WTC11 (cell line): ENCODE results near the gene LGI4. TPM values are rescaled to one million over a fixed set of nuclear protein-coding genes. Genes with fewer than 3 reads are reported as not detected.

Experiments
- ATAC-seq: fragments of 200-7000 bp; cut with Tn5 transposase; 2 replicates; pipeline ENCODE4 v1.10.0; 2021; ENCODE audit warnings: mild to moderate bottlenecking, moderate library complexity
- CTCF ChIA-PET: fragments of 300-600 bp; sonication (Branson Sonifier 250); formaldehyde crosslinking; loops from one replicate; lab custom pipeline; 2021; ENCODE audit warnings: antibody characterized with exemption; lab: Charles Lee
- POLR2A ChIA-PET: fragments of 350-600 bp; sonication (Branson Sonifier 250); formaldehyde crosslinking; loops from one replicate; lab custom pipeline; 2021; ENCODE audit warnings: antibody characterized with exemption; lab: Charles Lee
- DNase-seq: peaks from one replicate; pipeline ENCODE4 v3.0.0; 2021; ENCODE audit warnings: low spot score
- H3K27ac Mint-ChIP-seq: 2 replicates; pipeline ENCODE4 v1.8.0; 2021; ENCODE audit warnings: mixed read lengths
- H3K27me3 Mint-ChIP-seq: 2 replicates; pipeline ENCODE4 v1.8.0; 2021; ENCODE audit warnings: low read depth, mild to moderate bottlenecking, moderate library complexity, mixed read lengths
- H3K36me3 Mint-ChIP-seq: 2 replicates; pipeline ENCODE4 v1.8.0; 2021; ENCODE audit warnings: mixed read lengths
- H3K4me1 Mint-ChIP-seq: 2 replicates; pipeline ENCODE4 v1.8.0; 2022; ENCODE audit warnings: mixed read lengths
- H3K4me3 Mint-ChIP-seq: 2 replicates; pipeline ENCODE4 v1.8.0; 2021; ENCODE audit warnings: mild to moderate bottlenecking, moderate library complexity, mixed read lengths
- H3K9me3 Mint-ChIP-seq: 2 replicates; pipeline ENCODE4 v1.8.0; 2021; ENCODE audit warnings: mixed read lengths
- ARID4B ChIP-seq: sonication (generic); formaldehyde crosslinking; IDR thresholded peaks from 2 replicates; pipeline ENCODE4 v1.8.0; 2023; ENCODE audit warnings: missing genetic modification reagents, mild to moderate bottlenecking, borderline replicate concordance
- CREB1 ChIP-seq: sonication (generic); formaldehyde crosslinking; IDR thresholded peaks from 2 replicates; pipeline ENCODE4 v1.8.0; 2023; ENCODE audit warnings: mild to moderate bottlenecking, missing genetic modification reagents
- ERG ChIP-seq: fragments of 250-450 bp; sonication (Bioruptor Pico); IDR thresholded peaks from 2 replicates; pipeline ENCODE4 v1.8.0; 2021; ENCODE audit warnings: mild to moderate bottlenecking
- HMGA2 ChIP-seq: fragments of 250-450 bp; sonication (Bioruptor Pico); IDR thresholded peaks from 2 replicates; pipeline ENCODE4 v1.4.0; 2021; ENCODE audit warnings: mild to moderate bottlenecking, moderate library complexity
- NFYB ChIP-seq: sonication (generic); formaldehyde crosslinking; conservative IDR thresholded peaks from 2 replicates; pipeline ENCODE4 v1.8.0; 2022; ENCODE audit warnings: low read depth, missing genetic modification reagents
- OVOL2 ChIP-seq: fragments of 250-450 bp; sonication (Bioruptor Pico); IDR thresholded peaks from 2 replicates; pipeline ENCODE4 v1.9.0; 2021; ENCODE audit warnings: mild to moderate bottlenecking, borderline replicate concordance
- SOX15 ChIP-seq: fragments of 250-450 bp; sonication (Bioruptor Pico); IDR thresholded peaks from 2 replicates; pipeline ENCODE4 v1.9.0; 2021; ENCODE audit warnings: mild to moderate bottlenecking
- USF1 ChIP-seq: sonication (generic); formaldehyde crosslinking; IDR thresholded peaks from 2 replicates; pipeline ENCODE4 v1.8.0; 2022; ENCODE audit warnings: mild to moderate bottlenecking, missing genetic modification reagents
- ZNF317 ChIP-seq: sonication (generic); formaldehyde crosslinking; IDR thresholded peaks from 2 replicates; pipeline ENCODE4 v1.8.1; 2023; ENCODE audit warnings: low read depth, mild to moderate bottlenecking, moderate library complexity, missing genetic modification reagents, borderline replicate concordance
- ZNF423 ChIP-seq: fragments of 250-450 bp; sonication (Bioruptor Pico); IDR thresholded peaks from 2 replicates; pipeline ENCODE4 v2.1.2; 2022; ENCODE audit warnings: mild to moderate bottlenecking, moderate library complexity
- ZNF425 ChIP-seq: fragments of 250-450 bp; sonication (Bioruptor Pico); conservative IDR thresholded peaks from 2 replicates; pipeline ENCODE4 v1.9.0; 2021; ENCODE audit warnings: mild to moderate bottlenecking
- total RNA-seq: library from RNA; stranded (reverse); gene quantifications from 3 replicates; pipeline ENCODE4 v1.2.3, GENCODE V29; 2021
- TF ChIP-seq, protein P1 (sequence below): sonication (generic); formaldehyde crosslinking; IDR thresholded peaks from 2 replicates; pipeline ENCODE4 v1.8.1; 2022; ENCODE audit warnings: mild to moderate bottlenecking, missing genetic modification reagents, moderate library complexity, borderline replicate concordance
- TF ChIP-seq, protein P2 (sequence below): sonication (generic); formaldehyde crosslinking; IDR thresholded peaks from 2 replicates; pipeline ENCODE4 v1.8.0; 2022; ENCODE audit warnings: mild to moderate bottlenecking, missing genetic modification reagents
- TF ChIP-seq, protein P3 (sequence below): fragments of 250-450 bp; sonication (Bioruptor Pico); IDR thresholded peaks from 2 replicates; pipeline ENCODE4 v1.9.0; 2021; ENCODE audit warnings: moderate library complexity, mild to moderate bottlenecking, inconsistent platforms, borderline replicate concordance
- TF ChIP-seq, protein P4 (sequence below): fragments of 250-450 bp; sonication (Bioruptor Pico); IDR thresholded peaks from 2 replicates; pipeline ENCODE4 v1.9.0; 2021; ENCODE audit warnings: mild to moderate bottlenecking
- TF ChIP-seq, protein P5 (sequence below): sonication (generic); formaldehyde crosslinking; IDR thresholded peaks from 2 replicates; pipeline ENCODE4 v1.8.0; 2023; ENCODE audit warnings: mild to moderate bottlenecking, missing genetic modification reagents

LGI4 gene
- total RNA-seq, 1 experiment from 2014 or later: 14.2 TPM

DNA sequence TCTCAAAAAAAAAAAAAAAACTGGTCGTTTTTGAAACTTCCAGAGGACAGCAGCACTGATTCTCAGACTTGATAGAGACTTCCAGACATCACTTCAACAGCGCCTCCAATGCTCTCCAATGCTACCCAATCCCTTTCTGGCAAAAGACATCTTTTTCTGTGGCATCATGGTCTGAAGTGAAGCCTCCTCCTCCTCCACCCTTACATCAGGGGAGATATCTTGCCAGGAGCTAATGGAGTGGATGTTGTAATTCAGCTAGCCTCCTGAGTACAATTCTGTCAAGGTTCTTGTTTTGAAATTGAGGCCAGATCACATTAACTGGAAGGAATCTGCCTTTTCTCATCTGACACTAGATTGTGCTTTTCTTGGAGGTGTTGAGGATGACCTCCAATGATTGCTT, 43.8 kb upstream of the LGI4 start (continued):
- TF ChIP-seq USF1 (CRISPR knock-in tag): no peak
- TF ChIP-seq, protein P1, sequence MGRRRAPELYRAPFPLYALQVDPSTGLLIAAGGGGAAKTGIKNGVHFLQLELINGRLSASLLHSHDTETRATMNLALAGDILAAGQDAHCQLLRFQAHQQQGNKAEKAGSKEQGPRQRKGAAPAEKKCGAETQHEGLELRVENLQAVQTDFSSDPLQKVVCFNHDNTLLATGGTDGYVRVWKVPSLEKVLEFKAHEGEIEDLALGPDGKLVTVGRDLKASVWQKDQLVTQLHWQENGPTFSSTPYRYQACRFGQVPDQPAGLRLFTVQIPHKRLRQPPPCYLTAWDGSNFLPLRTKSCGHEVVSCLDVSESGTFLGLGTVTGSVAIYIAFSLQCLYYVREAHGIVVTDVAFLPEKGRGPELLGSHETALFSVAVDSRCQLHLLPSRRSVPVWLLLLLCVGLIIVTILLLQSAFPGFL (CRISPR knock-in tag): no peak
- TF ChIP-seq OVOL2 (CRISPR knock-in tag): no peak
- TF ChIP-seq, protein P2, sequence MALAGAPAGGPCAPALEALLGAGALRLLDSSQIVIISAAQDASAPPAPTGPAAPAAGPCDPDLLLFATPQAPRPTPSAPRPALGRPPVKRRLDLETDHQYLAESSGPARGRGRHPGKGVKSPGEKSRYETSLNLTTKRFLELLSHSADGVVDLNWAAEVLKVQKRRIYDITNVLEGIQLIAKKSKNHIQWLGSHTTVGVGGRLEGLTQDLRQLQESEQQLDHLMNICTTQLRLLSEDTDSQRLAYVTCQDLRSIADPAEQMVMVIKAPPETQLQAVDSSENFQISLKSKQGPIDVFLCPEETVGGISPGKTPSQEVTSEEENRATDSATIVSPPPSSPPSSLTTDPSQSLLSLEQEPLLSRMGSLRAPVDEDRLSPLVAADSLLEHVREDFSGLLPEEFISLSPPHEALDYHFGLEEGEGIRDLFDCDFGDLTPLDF (CRISPR knock-in tag): no peak
- TF ChIP-seq, all 79 proteins: peak for 0

DNA sequence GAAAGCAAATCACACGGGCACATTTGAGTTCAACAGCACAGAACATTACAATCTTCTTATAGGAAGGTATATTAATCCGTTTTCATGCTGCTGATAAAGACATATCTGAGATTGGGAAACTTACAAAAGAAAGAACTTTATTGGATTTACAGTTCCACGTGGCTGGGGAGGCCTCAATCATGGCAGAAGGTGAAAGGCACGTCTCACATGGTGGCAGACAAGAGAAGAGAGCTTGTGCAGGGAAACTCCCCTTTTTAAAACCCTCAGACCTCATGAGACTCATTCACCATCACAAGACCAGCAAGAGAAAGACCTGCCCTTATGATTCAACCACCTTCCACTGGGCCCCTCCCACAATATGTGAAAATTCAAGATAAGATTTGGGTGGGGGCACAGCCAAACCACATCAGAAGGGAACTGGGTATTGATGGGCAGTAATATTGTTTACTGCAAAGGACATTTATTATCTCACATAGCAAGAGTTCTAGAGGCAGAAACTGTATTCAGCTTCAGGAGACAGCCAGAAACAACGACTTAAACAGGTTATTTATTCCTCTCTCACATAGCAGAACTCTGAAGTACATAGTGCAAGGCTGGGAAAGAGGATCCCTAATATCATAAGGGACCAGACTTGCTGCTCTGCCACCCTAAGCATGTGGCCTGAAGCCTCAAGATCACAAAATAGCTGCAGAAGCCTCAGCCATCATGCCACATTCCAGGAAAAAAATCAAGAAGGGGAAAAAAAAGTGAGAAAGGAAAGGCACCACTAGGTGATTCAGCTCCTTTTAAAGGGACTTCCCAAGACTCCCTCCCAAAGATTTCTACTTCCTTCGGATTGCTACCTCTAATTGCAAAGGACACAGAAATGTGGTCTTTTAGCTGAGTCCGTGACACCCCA, 42.8 kb upstream of the LGI4 start:
- H3K4me3 Mint-ChIP-seq: no peak overlapping the region
- H3K4me1 Mint-ChIP-seq: peaks cover 6% of the 10 kb centered on the region
- POLR2A ChIA-PET: no interaction called here
- peaks cover 8% of the 10 kb centered on the region for H3K36me3 Mint-ChIP-seq
- peaks cover 16% of the 10 kb centered on the region for H3K27me3 Mint-ChIP-seq
- H3K27ac Mint-ChIP-seq: no peak overlapping the region
- H3K9me3 Mint-ChIP-seq: peaks cover 12% of the 10 kb centered on the region
- no peak for ATAC-seq
- no peak for DNase-seq
- CTCF ChIA-PET: interaction anchor here (0.6 to 1.4 kb wide), 2 partner anchors 63 to 455 kb away, joined by 3 to 4 read pairs; no protein-coding TSS in a partner anchor
- no peak for TF ChIP-seq ZNF425 (CRISPR knock-in tag)
- no peak for TF ChIP-seq ZNF423
- TF ChIP-seq, protein P3, sequence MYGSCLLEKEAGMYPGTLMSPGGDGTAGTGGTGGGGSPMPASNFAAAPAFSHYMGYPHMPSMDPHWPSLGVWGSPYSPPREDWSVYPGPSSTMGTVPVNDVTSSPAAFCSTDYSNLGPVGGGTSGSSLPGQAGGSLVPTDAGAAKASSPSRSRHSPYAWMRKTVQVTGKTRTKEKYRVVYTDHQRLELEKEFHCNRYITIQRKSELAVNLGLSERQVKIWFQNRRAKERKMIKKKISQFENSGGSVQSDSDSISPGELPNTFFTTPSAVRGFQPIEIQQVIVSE (CRISPR knock-in tag): no peak
- TF ChIP-seq SOX15 (CRISPR knock-in tag): no peak
- TF ChIP-seq NFYB (CRISPR knock-in tag): no peak
- TF ChIP-seq ERG: no peak
- TF ChIP-seq CREB1 (CRISPR knock-in tag): no peak
- TF ChIP-seq HMGA2: no peak
- TF ChIP-seq, protein P4, sequence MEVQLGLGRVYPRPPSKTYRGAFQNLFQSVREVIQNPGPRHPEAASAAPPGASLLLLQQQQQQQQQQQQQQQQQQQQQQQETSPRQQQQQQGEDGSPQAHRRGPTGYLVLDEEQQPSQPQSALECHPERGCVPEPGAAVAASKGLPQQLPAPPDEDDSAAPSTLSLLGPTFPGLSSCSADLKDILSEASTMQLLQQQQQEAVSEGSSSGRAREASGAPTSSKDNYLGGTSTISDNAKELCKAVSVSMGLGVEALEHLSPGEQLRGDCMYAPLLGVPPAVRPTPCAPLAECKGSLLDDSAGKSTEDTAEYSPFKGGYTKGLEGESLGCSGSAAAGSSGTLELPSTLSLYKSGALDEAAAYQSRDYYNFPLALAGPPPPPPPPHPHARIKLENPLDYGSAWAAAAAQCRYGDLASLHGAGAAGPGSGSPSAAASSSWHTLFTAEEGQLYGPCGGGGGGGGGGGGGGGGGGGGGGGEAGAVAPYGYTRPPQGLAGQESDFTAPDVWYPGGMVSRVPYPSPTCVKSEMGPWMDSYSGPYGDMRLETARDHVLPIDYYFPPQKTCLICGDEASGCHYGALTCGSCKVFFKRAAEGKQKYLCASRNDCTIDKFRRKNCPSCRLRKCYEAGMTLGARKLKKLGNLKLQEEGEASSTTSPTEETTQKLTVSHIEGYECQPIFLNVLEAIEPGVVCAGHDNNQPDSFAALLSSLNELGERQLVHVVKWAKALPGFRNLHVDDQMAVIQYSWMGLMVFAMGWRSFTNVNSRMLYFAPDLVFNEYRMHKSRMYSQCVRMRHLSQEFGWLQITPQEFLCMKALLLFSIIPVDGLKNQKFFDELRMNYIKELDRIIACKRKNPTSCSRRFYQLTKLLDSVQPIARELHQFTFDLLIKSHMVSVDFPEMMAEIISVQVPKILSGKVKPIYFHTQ (CRISPR knock-in tag): no peak
- no peak for TF ChIP-seq ARID4B (CRISPR knock-in tag)
- TF ChIP-seq, protein P5, sequence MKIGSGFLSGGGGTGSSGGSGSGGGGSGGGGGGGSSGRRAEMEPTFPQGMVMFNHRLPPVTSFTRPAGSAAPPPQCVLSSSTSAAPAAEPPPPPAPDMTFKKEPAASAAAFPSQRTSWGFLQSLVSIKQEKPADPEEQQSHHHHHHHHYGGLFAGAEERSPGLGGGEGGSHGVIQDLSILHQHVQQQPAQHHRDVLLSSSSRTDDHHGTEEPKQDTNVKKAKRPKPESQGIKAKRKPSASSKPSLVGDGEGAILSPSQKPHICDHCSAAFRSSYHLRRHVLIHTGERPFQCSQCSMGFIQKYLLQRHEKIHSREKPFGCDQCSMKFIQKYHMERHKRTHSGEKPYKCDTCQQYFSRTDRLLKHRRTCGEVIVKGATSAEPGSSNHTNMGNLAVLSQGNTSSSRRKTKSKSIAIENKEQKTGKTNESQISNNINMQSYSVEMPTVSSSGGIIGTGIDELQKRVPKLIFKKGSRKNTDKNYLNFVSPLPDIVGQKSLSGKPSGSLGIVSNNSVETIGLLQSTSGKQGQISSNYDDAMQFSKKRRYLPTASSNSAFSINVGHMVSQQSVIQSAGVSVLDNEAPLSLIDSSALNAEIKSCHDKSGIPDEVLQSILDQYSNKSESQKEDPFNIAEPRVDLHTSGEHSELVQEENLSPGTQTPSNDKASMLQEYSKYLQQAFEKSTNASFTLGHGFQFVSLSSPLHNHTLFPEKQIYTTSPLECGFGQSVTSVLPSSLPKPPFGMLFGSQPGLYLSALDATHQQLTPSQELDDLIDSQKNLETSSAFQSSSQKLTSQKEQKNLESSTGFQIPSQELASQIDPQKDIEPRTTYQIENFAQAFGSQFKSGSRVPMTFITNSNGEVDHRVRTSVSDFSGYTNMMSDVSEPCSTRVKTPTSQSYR (CRISPR knock-in tag): no peak
- no peak for TF ChIP-seq ZNF317 (CRISPR knock-in tag)
